ELF-1 (cell line): Measurements from ENCODE around the gene SLC35E3.
A peak's percentile ranks its signal among the peaks of the same experiment; 100 is the strongest.

Experiments used
- DNase-seq: peaks from one replicate; pipeline ENCODE4 v3.0.0-alpha.2; 2016; ENCODE audit warnings: low read depth, low spot score

The SLC35E3 gene

DNA sequence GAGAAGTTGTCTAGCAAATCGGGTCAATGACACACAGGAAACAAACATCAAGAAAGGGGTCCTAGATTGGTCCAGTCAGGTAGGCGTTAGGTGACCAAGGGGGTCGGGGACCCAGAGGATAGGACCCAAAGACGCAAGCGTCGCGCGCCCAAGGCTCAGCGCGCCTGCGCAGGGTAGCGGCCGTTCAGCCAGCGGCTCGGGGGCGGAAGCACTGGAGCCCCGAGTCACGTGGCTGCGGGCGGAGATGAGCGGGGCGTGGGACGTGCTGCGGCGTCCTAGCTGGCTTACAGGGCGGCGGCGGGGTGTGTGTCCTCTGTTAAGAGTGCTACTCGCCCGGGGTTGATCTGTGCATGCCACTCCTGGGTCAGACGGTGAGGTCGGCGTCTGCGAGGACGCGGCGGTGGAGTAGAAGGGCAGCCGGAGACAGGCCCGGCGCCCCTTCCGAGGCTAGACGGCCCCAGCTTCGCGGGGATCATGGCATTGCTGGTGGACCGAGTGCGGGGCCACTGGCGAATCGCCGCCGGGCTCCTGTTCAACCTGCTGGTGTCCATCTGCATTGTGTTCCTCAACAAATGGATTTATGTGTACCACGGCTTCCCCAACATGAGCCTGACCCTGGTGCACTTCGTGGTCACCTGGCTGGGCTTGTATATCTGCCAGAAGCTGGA is at the start of gene SLC35E3:
TSS of gene SLC35E3 (plus strand) at position 273 of the 668 bp plus-strand sequence. CDS start at position 475, 202 bp downstream.
- peak; percentile 95 for DNase-seq

DNA sequence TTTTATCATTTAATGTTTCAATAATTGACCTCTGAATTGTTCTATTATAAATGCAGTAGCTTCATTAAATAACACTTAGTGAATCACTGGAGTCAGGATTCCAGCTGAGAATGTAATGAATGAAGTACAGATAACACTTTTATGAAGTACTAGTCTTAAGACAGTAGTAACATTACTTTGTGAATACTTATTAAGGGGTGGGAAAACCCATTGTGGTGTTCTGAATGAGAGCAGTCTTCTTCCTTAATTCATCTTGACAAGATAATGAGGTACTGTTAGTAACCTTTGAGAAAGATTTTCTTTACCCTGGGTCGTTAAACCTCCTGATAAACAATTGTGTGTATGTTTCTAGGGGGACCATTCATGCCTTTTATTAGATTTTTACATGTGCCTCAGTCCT is 46.5 kb upstream of the SLC35E3 start:
- no peak for DNase-seq

DNA sequence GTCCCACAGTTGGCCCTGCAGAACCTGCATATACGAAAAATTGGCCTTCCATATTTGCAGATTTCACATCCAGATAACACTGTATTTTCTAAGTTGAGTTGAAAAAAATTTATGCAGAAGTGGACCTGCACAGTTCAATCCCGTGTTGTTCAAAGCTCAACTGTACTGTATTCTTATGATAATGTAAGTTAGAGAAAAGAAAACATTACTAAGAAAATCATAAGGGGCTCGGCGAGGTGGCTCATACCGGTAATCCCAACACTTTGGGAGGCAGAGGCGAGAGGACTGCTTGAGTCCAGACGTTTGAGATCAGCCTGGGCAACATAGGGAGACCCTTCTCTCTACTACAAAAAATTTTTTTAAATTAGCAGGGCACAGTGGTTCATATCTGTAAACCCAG is 18.2 kb upstream of the SLC35E3 start:
- no peak for DNase-seq

DNA sequence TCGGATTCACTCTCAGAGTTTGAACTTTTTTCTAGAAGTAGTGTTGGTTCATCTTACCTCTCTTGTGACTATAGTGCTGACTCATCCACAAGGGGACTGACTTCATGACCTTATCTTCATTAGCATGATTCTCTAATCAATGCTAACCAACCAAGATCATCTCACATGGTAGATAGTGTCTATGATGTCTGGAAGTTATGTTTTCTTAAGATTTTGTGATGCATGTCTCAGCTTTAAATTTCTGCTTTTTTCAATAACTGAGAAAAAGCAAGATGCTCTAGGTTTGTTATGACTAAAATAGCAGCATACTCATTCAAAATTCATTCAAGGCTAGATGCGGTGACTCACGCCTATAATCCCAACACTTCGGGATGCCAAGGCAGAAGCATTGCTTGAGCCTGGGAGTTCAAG is 12.3 kb upstream of the SLC35E3 start:
- no peak for DNase-seq

DNA sequence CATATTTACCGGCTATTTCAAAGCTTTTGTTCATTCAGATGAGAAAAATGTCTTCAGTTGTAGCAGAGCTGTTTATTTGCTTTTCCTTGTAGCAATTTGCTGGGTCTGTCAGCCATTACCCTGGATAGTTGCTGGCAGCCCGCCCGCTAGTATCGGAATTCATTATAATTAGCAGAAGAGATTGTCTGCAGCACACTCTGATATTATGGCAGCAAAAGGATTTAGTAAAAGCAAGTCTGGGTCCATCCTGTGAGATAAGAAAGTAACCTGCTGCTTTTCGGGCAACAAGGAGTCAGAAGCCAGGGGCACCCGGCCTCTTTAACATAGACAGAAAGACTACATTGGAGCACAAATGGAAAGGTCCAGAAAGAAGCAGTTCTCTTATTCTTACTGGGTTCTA is 6.1 kb upstream of the SLC35E3 start:
- no peak for DNase-seq

DNA sequence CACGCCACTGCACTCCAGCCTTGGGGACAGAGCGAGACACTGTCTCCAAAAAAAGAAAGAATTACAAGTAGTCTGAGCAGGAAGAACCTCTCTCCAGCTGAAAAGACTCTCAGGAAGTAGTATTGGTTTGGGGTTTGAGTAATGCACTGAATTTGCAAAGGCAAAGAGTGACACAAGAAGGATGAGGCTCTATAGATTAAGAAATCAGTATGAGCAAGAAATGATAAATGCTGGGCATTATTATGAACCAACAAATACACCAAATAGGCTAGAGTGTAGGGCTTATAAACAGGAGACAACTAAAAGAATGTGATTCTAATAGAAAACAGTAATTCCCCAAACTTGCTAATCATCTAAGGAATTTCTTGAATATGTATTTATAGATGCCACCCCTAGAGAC is 2.6 kb upstream of the SLC35E3 start:
- no peak for DNase-seq

DNA sequence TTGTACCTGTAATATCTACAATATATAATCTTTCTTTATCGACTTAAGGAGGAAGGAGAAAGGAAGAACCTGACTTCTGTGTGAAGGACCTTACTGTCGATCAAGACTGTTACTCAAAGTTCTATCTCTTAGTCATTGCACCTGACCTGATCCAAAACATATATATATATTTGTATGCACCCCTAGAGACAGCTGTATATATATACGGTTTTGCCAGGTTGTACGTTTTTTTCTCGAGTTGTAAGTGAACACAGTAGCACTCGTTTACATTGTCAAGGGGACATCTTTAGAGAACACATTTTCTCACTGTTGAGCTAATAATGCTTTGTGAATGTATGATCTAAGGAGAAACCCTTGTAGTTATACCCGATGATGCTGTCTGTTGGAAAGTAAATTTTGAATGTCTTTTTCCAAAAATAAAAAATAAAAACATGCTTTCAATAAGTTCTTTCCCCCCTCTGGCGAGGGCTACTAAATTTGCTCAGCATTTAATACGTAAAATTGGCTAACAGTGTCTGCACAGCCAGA is 536 bp upstream of the SLC35E3 start:
- DNase-seq = no peak

DNA sequence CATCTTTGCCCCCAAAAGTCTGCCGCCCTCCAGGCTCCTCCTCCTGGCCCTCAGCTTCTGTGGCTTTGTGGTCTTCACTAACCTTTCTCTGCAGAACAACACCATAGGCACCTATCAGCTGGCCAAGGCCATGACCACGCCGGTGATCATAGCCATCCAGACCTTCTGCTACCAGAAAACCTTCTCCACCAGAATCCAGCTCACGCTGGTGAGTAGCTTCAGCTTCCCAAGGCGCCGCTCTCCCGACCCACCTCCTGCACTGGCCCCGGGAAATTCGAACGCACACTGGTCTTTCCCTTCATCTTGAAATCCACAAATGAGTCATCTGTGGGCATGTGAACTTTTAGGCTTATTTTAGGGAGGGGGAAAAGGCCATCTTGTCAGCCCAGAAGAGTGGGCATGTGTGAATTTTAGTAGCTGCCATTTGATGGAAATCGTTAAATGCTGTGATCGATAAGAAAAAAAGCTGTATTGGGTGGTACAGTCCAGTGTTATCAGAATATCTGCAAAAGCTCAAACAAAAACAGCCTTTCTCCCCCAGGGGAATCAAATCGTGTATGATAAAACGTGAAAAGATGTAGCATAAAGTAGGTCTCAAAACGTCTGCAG is 700 bp downstream of the SLC35E3 start:
- peak; percentile 70 for DNase-seq

DNA sequence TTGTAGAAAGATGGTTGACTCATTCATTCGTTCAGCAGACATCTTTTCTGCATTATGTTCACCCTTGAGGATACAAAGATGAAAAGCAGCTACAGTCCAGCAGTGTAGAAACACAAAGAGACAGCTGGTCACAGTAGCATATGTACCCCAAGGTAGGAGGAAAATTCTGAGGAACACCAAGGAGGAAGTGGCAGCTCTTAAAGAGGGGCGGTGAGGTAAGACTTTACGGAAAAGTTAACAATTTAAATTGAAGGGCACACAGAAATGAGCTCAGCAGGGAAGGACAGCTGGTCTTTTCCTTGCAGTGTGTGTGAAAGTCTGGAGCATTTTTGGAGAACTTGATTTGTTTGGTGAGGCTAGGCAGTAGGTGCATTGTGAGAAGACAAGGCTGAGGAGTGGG is 3.5 kb downstream of the SLC35E3 start:
- no peak for DNase-seq

DNA sequence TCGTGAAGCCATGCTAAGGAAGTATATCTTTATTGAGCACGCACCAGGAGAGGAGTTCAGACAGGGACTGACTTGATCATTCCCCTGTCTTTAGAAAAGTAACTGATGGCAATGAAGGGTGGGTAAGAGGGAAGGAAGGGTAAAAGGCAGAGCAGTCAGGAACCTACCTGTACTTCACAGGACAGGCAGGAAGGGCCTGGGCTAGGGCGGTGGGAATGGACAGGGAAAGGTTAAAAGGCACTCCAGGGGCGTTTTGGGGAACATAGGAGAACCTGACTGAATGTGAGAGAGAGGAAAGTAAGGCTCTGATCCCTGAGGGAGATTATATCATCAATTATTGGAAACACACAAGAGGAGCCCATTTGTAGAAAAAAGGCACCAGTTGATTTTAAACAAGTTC is 3.9 kb downstream of the SLC35E3 start:
- no peak for DNase-seq

DNA sequence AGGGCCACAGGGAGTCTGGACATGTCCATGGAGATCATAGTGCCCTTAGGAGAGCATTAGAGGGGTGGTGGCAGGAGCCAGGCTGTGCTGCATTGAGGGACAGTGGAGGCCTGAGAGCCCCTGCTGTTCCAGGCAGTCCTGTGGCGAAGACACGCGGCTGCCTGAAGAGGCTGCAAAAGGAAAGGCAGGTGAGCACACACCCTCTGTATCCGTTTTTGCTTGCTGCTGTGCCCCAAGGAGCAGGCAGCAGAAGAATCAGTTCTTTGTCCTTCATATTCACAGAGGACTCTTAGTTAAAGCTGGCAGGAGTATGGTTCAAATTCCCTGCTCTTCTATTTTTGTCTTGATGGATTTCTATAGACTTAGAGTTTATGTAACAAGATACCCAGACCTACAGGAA is 4.5 kb downstream of the SLC35E3 start:
- DNase-seq = peak; percentile 8

DNA sequence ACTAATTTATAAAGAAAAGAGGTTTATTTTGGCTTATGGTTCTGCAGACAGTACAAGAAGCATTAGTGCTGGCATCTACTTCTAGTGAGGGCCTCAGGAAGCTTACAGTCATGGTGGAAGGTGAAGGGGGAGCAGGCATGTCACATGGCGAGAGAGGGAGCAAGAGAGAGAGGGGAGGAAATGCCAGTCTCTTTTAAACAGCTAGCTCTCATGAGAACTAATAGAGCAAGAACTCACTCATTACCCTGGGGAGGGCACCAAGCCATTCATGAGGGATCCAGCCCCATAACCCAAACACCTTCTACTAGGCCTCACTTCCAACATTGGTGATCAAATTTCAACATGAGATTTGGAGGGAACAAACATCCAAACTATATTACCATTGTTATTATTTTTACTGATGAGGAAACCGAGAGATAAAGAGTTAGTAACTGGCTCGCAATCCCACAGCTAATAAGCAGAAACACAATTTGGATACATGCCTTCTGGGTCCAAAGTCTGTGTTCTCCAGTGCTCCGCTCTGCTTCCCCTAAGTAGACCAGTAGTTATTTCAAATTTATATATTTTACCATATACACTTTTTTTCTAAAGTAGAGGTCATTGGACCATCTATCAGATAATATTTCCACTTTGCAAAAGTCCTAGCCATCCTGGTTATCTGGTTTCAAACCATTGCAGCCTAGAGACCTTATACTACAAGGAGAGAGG is 9.7 kb downstream of the SLC35E3 start:
- DNase-seq = no peak

DNA sequence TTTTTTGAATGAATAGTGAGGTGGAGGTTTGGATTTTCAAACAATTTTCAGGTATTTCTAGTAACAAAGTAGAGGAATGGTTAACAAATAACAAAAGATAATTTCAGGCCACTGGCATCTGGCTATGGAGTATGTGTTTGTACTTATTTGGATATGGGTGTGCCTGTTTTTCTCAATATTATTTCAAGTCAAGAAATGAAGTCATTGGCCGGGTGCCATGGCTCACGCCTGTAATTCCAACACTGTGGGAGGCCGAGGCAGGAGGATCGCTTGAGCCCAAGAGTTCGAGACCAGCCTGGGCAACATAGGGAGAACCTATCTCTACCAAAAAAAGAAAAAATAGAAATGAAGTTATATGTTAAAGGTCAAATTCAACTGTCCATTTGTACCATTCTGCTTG is 13.9 kb downstream of the SLC35E3 start:
- no peak for DNase-seq

DNA sequence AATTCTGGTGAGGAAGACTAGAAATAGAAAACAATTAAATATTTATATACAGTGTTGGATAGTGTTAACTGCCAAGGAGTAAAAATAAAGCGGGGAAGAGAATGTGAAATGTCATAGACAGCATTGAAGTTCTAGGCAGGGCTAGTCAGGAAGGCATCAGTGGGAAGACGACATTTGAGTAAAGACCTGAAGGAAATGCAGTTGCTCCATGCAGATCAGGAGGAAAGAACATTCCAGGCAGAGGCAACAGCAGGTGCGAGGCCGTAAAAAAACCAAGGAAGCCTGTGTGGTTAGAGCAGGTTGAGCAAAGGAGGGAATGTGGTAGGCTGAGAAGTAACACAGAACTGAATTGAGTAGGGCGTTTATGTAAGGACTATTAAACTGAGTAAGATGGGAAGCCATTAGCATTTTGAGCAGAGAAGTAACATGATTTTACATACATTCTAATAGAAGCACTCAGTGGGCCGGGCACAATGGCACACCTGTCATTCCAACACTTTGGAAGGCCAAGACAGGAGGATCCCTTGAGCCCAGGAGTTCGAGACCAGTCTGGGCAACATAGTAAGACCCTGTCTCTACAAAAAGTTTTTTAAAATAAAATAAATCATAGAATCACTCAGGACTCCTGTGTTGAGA is 14.9 kb downstream of the SLC35E3 start:
- DNase-seq = no peak

DNA sequence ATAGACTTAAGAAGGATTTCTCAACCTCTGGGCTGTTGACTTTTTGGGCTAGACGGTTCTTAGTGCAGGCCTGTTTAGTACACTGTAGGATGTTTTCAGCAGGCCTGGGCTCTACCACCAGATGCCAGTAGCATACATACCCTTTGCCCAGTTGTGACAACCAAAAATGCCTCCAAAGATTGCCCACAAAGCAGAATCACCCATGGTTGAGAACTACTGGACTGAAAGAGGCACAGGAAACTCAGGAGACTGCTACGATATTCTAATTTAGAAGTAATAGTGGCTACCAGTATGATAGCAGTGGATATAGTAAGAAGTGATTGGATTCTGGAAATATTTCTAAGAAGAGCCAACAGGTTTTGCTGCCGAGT is 15.5 kb downstream of the SLC35E3 start:
- no peak for DNase-seq

DNA sequence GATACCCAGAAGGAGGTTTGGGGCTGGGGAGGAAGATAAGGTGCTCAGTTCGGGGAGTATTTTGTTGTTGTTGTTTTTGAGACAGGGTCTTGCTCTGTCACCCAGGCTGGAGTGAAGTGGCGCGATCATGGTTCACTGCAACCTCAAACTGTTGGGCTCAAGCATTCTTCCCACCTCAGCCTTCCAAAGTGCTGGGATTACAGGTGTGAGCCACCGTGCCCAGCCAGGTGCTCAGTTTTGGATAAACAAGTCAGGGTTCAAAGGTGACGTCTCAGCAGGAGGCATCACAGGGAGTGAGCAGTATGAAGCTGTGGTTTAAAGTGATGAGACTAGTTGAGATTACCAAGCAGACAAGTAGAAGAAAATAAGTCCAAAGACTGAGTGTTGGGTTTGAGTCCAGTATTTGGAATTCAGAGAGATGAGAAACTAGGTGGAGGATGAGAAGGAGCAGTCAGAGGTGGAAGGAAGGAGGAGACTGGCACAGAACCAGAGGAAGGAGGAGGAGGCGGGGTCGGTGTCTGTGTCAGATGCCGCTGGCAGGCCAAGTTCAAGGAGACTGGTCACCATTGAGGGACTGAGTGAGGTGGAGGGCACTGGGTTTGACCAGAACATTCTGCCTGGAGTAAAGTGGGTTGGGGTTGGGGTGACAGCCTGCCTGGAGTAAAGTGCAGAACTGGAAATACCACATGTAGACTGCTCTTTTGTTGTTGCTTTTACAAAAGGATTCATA is 16.1 kb downstream of the SLC35E3 start:
- no peak for DNase-seq

DNA sequence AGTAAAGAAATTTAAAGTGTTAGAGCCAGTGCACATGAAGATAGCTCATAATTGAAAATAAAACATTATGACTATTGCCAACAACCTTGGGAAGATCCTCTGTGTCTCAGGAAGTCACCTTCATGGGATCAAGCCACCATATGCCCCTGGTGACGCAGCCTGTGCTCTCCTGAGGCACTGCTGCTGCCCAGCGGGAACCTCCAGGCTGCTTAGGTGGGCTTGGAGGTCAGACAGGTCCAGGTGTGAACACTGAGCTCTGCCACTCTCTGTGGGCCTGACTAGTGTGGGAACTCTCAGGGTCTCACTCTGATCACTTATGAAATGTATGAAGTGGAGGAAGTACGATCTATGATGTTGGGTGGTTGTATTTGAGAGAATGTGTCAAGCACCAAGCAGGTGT is 16.7 kb downstream of the SLC35E3 start:
- DNase-seq = no peak

DNA sequence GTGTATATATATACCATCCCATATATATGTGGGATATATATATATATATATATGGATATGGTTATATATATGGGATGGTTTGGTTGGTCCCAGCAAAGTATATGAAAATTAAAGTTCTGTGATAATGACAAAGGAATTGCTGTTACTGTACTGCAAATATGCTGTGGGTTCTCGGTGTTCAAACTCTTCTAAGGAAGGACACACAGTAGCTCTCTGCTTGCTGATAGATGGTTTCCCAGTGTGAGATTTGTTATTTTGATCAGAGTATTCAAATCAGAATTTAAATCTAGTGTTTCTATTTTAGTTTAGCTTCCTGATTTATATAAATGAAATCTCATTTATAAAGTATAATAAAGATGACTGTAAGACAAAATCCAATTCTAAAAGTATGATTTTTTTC is 19.7 kb downstream of the SLC35E3 start:
- no peak for DNase-seq

DNA sequence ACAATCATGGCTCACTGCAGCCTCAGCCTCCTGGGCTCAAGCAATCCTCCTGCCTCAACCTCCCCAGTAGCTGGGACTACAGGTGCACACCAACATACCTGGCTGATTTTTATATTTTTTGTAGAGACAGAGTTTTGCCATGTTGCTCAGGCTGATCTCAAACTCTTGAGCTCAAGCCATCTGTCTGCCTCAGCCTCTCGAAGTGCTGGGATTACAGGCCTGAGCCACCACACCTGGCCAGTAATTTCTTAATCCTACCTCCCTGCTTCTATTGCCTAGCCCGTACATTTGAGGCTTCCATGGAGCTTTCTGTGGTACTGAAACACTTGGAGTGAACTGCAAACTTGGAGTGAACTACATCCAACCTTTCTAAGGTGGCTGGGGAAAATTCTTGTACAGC is 20.7 kb downstream of the SLC35E3 start:
- DNase-seq = no peak

DNA sequence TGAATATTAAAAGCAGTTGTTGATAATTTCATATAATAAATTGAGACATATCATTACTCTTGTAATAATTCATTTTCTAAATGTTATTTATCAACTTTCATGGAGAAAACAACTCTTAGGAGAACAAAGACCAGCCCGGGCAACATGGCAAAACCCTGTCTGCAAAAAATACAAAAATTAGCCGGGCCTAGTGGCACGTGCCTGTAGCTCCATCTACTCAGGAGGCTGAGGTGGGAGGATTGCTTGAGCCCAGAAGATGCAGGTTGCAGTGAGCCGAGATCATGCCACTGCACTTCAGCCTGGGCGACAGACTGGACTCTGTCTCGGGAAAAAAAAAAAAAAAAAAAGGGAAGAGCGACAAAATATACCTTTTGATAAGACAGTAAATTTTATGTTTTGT is 21.2 kb downstream of the SLC35E3 start:
- no peak for DNase-seq

DNA sequence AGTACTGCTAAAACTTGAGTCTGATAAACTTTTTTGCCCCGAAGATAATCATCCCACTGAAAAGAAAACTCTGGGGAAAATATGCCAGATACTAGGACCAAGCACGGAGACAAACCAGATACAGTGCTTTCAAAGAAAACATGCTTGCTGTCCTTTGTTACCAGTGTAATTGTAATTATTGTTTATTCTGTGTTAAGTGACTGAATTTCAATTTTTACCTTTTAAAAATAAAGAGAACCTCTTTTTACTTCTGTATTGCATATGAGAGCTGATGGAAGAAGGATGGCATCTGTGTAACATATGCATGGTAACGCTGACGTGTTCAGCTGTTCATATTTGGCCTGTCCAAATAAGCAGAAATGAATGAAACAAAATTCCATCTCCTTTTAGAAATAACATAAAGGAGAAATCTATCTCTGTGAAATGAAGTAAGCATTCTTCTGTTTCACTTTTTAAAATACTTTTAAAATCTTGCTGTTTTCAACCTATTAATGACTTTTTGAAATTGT is 22.5 kb downstream of the SLC35E3 start:
- DNase-seq = no peak

DNA sequence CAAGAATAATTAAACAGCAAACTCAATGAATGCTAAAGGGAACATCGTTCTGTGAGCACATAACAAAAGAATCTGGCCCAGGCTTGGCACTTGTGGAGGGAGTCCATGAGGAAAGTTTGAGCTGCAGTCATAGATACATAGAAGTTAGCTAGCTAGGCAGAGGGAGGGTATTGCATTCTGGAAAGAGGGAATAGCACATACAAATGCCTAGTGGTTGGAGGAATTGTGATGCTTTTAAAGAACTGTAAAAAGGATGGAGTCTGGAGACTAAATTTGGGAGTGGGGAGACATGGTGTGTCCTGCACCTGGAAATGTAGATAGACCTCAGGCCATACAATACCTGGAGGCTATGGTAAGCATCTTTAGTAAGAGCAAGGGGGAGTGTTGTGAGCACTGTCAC is 24.0 kb downstream of the SLC35E3 start:
- DNase-seq = no peak
